GM10847 (cell line): ENCODE measurements around the gene NXPH4.

Source experiments
- POLR2A ChIP-seq: IDR thresholded peaks from 2 replicates; pipeline ENCODE4 v1.6.1; 2011; ENCODE audit not compliant: insufficient read length; ENCODE audit errors: extremely low read depth

The NXPH4 gene

DNA sequence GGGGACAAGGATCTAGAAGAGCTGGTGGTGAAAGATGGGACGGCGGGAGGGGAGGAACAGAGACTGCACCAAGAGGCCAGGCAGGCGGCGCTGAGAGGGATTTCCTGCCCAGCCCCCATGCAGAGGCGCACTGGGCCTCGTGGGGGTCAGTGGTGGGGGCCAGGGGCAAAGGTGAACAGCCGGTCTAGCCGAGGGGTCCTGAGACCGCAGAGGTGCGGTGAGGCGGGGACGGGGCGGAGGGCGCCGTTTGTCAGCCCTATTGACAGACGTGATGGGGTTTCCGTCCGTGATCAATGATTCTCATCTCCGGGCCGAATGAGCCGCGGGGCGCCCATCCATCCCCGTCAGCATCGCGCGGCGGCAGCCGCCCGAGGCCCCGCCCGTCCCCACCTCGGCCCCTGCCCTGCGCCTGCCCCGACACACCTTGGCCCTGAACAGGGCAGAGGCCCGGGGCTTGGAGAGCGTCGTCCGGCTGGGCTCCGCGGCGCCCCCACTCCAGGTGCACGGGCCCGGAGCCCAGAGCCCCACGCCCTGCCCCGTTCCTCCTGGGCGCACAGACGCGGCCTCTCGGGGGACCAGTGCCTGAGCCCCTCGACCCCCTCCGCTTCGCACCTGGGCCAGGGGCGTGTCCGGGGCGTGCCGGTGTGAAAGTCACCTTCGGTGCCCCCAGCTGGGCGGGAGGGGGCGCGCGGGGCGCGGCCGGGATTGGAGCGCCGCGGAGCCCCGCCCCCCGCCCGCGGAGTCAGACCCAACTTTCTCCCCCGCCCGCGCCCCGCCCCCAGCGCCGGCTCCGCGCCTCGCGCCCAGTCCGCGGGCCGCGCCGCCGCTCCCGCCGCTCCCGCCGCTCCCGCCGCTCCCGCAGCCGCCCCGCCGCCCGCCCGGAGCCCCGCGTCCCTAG is at the start of gene NXPH4:
Gene NXPH4, plus strand, starts transcription at position 781 of the 898 bp plus-strand sequence. CDS start 176 bp downstream, outside the sequence.
- no peak for TF ChIP-seq POLR2A

DNA sequence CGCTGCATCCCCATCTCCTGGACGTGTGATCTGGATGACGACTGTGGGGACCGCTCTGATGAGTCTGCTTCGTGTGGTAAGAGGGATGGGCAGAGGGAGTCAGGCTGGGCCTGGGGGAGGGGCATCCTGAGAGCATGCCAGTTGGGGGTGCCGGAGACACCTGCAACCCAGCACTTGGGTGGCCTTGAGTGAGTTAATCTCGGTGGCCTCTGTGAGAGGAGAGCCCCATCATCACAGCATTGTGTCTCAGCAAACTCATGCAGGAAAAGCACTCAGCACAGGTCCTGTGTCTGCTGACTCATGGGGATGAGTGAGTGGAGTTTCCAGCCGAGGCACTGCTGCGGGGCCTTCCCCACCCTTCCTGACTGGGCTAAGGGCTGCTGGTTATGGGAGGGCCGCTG is 49.6 kb upstream of the NXPH4 start:
- TF ChIP-seq POLR2A = no peak

DNA sequence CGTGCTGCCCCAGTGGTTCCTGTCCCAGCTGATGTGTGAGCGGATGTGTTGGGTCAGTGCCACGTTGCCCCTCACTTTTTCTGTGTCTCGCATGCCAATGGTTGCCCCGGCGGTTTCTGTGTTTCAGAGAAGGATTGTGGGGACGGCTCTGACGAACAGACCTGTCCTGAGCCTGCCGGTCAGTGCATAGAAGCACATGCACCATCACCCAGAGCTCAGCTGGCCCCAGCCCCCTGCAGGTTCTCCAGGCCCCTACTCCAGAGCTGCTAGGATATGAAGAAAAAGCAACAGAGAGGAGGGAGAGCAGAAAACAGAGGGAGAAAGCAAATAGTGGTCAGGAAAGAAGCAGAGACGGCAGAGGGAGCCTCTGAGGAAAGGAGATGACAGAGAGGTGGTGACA is 48.5 kb upstream of the NXPH4 start:
- no peak for TF ChIP-seq POLR2A

DNA sequence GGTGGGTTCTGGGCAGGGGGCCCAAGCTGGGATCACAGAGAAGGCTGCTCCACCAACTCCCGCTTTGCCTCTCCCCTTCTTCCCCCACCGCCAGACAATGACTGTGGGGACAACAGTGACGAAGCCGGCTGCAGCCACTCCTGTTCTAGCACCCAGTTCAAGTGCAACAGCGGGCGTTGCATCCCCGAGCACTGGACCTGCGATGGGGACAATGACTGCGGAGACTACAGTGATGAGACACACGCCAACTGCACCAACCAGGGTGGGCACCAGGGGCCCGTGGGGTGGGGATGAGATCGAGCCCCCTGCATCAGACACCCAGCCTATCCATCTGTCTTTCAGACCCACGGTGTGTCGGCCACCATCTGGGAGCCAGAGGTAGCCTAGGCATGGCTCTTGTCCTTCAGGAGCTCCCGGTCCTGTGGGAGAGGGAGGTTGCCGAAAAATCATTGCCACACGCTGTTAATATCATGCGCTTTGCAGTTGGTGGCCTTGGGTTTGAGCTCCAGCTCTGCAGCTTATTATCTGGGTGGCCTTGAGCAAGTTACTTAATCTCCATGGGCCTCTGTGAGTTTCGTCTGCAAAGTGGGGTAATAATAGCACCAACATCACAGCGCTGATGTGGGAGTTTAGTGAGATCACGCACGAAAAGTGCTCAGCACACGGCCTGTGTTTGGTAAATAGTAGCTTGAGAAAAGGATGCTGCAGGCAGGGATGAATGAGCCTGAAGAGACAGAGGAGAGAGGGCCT is 47.4 kb upstream of the NXPH4 start:
- TF ChIP-seq POLR2A = no peak

DNA sequence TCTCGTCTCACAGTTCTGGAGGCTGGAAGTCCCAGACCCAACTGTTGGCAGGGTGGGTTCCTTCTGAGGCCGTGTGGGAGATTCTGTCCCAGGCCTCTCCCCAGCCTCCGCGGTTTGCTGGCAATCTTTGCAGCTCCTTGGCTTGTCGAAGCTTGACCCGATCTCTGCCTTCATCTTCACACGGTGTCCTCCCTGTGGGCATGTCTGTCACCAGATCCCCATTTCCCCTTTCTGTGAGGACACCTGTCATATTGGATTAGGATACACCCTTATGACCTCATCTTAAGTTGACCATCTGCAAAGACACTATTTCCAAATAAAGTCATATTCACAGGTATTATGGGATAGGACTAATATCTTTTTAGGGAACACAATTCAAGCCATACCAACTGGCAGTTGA is 46.6 kb upstream of the NXPH4 start:
- TF ChIP-seq POLR2A = no peak

DNA sequence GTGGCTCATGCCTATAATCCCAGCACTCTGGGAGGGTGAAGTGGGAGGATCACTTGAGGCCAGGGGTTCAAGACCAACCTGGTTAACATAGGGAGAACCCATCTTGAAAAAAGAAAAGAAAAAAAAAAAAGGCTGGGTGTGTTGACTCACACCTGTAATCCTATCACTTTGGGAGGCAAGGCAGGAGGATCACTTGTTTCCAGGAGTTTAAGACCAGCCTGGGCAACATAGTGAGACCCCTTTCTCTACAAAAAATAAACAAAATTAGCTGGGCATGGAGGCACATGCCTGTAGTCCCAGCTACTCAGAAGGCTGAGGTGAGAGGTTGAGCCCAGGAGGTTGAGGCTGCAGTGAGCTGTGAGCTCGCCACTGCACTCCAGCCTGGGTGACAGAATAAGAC is 46.2 kb upstream of the NXPH4 start:
- no peak for TF ChIP-seq POLR2A

DNA sequence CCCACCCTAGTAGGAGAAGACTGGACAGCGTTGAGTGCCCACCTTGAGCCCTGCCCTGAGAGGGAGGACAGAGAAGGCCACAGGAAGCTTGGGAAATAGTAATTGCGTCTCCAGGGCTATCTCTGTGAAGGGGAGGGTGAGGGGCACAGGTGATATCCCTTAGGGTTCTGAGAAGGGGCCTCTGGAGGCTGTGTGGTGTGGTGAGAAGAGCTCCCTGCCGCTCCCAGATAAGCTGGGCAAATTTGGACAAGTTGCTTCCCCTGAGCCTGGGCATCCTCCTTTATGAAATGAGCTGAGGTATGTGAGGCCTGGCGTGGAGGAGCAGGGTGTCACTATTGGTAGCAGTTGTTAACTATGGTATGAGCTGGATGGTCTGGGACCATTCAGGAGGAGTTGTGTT is 45.7 kb upstream of the NXPH4 start:
- TF ChIP-seq POLR2A = no peak

DNA sequence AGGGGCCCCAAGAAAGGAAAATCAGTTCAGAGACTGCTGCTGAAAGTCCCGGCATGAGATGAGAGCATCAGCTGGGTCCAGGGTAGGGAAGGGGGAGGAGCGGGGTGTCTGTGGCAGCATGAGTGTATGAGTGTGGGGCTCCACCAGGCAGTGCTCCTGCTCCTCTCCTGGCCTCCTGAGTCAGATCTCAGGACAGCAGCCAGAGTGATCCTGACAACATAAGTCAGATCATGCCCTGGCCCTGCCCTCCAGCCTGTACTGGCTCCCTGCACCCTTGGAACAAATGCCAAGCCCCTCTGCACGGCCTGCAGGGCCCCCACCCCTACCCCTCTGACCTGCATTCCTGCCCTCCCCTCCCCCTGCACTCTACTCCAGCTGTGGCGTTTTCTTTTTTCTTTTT is 44.9 kb upstream of the NXPH4 start:
- TF ChIP-seq POLR2A = no peak

DNA sequence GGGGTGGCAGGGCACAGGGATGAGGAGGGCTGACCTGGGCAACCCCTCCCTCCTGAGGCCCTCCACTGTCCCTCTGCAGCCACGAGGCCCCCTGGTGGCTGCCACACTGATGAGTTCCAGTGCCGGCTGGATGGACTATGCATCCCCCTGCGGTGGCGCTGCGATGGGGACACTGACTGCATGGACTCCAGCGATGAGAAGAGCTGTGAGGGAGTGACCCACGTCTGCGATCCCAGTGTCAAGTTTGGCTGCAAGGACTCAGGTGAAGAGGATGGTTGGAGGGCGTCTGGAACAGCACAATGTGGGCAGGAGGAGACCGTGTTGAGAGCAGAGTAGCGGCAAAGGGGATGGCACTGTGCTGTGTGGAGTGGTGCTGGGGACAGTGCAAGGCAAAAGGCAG is 43.5 kb upstream of the NXPH4 start:
- TF ChIP-seq POLR2A = no peak

DNA sequence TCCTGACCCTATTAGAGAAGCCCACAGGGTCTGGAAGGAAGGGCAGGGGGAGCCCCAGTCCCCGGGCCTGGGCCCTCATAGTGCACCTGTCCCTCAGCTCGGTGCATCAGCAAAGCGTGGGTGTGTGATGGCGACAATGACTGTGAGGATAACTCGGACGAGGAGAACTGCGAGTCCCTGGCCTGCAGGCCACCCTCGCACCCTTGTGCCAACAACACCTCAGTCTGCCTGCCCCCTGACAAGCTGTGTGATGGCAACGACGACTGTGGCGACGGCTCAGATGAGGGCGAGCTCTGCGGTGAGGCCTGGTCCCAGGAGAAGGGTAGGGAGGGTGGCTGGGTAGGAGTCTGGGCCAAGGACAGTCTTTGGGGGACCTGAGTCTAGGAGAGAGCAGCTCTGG is 42.9 kb upstream of the NXPH4 start:
- no peak for TF ChIP-seq POLR2A

DNA sequence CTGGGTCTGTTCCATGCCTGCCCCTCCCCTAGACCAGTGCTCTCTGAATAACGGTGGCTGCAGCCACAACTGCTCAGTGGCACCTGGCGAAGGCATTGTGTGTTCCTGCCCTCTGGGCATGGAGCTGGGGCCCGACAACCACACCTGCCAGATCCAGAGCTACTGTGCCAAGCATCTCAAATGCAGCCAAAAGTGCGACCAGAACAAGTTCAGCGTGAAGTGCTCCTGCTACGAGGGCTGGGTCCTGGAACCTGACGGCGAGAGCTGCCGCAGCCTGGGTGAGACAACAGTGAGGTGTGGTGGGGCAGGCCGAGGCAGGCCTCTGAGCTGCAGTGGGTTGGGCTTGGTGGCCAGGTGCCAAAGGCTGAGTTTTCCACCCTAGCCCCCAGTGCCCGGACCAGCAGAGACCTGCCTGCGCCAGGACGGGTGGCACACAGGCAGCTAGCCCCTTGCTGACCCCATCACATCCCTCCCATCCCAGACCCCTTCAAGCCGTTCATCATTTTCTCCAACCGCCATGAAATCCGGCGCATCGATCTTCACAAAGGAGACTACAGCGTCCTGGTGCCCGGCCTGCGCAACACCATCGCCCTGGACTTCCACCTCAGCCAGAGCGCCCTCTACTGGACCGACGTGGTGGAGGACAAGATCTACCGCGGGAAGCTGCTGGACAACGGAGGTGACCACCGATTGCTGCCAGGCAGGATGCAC is 41.0 kb upstream of the NXPH4 start:
- TF ChIP-seq POLR2A = no peak

DNA sequence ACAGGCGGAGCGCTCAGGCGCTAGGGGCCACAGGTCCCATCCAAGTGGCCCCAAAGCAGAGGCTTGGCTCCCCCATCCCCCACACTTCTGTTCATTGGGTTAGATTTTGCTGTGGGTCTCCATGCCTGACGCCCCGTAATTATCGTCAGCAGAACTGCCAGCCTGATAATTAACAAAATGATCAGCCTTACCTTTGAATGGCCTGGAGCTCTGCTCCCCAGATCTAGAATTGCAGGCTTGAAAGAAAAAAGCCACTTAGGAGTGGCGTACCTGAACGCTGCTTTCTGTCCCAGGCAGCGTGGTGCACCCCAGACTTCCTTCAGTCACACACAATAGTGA is 40.5 kb upstream of the NXPH4 start:
- no peak for TF ChIP-seq POLR2A

DNA sequence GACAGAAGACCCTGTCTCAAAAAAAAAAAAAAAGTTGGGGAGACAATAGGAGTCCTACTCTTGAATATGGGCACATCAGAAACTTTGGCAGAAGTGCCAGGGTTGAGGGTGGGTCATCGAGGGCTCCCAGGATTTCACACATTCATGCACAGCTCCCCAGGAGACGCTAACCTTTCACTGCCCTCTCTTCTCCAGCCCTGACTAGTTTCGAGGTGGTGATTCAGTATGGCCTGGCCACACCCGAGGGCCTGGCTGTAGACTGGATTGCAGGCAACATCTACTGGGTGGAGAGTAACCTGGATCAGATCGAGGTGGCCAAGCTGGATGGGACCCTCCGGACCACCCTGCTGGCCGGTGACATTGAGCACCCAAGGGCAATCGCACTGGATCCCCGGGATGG is 39.7 kb upstream of the NXPH4 start:
- no peak for TF ChIP-seq POLR2A

DNA sequence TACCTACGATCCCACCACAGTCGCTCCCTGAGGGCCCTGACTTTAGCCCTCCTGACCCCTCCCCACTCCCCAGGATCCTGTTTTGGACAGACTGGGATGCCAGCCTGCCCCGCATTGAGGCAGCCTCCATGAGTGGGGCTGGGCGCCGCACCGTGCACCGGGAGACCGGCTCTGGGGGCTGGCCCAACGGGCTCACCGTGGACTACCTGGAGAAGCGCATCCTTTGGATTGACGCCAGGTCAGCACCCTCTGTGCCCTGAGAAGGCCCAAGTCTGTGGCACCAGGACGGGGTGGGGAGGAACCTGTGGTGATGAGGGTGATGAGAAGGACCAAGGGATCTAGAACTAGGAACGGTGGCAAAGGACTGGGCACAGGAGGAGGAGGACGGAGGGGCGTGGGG is 39.2 kb upstream of the NXPH4 start:
- TF ChIP-seq POLR2A = no peak

DNA sequence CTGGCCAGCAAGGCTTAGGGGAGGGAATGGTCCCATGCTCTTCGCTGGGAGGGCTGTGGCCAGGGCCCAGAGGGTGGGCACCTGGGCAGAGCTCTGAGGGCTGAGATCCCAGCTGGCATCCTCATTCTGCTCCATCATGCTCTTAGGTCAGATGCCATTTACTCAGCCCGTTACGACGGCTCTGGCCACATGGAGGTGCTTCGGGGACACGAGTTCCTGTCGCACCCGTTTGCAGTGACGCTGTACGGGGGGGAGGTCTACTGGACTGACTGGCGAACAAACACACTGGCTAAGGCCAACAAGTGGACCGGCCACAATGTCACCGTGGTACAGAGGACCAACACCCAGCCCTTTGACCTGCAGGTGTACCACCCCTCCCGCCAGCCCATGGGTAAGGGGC is 38.4 kb upstream of the NXPH4 start:
- TF ChIP-seq POLR2A = no peak

DNA sequence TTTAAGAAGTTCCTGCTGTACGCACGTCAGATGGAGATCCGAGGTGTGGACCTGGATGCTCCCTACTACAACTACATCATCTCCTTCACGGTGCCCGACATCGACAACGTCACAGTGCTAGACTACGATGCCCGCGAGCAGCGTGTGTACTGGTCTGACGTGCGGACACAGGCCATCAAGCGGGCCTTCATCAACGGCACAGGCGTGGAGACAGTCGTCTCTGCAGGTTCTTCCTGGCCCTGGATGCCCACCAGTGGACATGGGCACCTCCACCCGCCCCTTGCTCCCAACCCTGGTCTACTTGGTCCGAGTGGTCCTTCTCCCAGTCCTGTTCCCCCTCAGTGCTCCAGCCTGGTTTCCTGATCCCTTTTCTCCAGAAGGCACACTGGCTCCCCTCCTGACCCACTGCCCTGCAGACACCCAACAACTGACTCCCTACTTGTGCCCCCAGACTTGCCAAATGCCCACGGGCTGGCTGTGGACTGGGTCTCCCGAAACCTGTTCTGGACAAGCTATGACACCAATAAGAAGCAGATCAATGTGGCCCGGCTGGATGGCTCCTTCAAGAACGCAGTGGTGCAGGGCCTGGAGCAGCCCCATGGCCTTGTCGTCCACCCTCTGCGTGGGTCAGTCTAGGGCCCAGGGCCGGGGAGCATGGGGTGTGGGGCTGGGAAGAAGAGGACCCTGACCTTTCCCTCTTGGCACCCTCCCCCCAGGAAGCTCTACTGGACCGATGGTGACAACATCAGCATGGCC is 37.1 kb upstream of the NXPH4 start:
- TF ChIP-seq POLR2A = no peak
